Astrocyte of the hippocampus (primary cell): ENCODE results near the gene CACNG5.

ENCODE experiments used
- DNase-seq: peaks from one replicate; pipeline ENCODE4 v3.0.0; 2011; ENCODE audit warnings: low read depth, low spot score

CACNG5 gene

DNA sequence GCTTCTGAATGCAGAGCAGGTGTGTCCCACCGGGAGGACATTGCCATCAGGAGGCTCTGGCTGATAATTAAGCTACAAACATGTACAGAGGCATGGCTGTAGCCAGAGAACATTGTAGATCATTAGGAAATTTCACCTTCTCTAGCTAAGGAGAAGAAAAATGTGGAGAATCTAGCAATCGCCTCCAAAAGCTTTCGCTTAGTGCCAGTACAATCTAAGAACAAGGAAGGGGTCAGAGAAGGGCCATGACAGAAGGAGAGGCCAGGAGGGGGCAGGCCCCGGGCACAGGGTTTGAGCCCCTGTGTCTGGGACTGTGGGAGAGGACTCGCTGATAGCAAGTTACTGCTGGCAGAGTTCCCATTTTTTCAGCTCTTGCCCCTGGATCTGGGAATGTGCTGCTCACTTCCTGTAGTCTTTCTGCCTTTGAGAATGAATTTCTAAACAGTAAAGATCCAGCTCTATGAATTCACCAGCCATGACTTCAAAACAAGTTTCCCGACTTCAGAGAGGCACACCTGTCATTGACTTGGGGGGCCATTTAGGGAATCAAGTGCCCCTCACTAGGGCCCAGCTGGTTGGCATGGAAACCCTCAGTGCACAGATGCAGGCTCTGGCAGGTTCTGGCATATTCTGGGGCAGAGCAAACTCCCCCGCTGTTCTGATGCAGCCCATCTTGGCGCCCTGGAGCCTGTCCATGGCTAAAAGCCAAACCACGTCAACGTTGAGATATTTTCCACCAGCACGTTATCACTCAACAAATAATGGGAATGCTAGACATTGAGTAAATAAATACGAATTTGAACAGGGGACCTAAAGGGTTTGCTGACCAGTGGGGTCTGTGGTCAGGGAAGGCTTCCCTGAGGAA, 70.1 kb downstream of the CACNG5 start:
- DNase-seq: peak; percentile 91

DNA sequence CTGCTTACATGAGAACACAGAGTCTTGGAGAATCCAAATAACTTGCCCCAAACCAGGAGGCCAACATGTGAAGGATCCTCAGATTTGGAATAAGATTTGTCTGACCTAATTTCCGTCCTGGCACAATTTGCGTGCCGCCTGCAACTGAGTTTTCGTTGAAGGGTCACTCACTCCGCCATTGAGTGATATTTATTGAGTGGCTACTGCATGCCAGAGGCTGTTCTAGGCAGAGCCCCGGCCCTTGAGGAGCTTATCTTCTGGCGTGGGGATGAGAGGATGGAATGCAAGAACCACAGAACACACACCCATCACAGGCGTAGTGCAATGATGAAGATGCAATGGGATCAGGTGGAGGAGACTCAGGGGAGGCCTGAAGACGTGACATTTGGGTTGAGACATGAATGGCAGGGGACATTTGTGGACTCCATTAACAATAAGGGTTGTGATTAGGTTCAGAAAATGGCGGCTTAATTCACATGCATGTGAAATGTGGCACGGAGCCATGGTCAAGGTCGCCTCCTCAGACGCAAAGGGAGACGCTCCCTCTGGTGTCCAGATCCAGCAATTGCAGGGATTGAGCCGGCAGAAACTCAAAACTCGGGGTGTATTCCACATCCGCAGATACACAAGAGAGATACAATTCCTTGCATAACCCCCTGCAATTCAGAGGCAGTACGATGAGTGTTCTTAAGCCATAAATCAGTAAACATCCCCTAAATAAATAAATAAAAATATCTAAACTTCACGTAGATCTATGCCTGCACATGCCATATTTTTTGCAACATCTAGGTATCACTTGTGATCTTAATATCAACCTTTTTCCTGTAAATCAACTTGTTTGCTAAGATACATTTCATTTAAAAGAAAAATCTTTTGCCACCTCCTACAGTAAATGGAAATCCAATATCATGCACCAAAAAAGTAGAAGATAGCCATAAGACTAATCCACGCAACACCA, 71.7 kb downstream of the CACNG5 start:
- peak; percentile 92 for DNase-seq

DNA sequence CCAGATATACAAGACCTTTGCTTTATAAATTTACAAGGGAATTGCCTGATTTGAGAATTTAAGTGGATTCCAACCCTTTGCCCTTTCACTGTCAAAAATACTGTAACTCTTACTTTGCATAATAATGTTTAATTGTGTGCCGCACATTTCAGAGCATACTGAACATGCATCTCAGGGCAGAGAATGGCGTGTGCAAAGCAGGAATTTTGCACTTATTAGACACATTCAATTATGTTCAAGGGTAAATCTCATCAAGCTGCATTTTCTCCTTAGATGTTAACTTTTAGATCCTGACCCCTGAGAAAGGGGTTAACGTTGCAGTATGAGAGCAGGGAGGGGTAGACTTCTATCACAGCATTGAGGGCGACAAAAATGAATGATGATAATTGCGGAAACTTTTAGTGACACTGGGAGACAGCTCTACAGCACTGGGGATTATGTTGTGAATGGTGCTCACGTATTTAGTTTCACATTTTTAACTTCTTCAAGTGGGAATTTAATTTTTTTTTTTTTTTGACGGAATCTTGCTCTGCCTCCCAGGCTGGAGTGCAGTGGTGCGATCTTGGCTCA, 75.0 kb downstream of the CACNG5 start:
- DNase-seq: no peak

DNA sequence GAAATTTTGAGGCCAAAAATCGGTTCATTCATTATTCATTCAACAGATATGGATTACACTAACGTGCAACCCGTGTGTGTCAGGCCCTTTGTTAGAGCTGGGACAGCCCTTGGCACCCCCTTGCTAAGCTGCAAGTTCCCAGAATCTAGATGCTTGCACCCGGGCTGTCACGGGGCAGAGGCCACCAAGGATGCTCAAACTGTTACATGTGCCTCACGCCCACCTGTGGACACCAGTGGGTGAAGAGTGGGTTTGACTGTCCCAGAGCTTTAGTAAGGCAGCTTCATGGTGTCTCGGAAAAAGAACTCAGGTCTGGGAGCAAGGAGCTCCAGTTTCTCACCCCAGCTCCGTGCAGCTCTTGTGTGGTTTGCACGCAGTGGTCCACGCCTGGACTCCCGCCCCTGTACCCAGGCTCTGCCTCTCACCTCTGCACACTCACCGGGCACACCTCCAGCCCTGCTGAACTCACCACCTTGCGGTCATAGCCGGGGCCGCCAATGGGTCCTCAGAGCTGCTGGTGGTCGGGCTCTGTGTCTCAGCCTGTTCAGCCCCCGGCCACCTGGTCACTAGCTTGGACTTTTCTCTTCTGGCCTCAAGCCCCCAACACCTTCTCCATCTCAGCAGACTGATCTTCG, 75.9 kb downstream of the CACNG5 start:
- DNase-seq: no peak

DNA sequence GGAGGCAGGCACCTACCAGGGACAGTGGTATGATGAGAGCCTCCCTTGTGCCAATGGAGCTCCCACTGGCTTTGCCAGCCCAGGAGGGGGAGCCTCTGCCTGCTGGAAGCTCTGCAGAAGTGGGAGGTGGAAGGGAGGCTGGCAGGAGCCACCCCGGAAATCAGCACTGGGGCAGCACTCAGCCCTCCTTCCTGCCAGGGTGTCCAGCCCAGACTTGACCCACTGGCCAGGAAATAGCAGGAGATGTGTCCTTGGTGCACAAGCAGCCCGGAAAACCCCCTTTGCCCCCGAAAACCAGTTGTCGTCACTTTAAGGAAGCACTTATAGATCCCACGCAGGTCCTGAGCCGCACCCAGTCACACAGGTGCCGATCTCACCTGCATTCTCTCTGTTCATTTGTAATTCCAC, 80.3 kb downstream of the CACNG5 start:
- peak; percentile 43 for DNase-seq

DNA sequence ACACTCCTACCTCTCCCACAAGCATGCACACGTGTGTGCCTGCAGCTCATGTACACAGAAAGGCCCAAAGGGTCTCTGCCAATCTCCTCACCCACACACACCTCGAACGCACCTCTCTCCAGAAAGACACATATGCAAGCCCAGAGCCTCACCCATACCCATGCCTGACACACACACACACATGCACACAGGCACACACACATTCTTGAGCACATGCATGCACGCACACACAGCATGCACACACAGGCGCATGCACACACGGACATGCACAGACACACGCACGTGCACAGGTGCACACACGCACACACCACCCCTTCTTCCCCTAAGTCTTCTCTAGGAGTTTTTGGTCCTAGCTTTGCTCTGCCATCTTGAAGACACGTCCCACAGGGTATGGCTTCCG, 80.9 kb downstream of the CACNG5 start:
- DNase-seq: no peak

DNA sequence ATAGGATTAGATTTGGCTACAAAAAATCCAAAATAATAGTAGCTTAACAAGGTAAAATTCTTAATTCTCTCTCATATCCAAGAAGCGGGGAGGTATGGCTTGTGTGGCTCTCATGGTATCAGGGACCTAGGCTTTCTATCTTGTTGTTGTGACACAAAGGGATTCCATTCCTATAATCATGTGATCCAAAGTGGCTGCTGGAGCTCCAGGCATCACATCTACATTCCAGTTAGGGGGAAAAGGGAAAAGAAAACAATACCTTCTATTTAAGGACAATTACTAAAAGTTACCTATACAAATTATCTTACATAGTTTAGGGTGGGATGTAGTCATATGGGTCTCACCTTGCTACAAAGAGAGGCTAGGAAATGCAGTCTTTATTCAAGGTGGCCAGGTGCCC, 82.0 kb downstream of the CACNG5 start:
- no peak for DNase-seq

DNA sequence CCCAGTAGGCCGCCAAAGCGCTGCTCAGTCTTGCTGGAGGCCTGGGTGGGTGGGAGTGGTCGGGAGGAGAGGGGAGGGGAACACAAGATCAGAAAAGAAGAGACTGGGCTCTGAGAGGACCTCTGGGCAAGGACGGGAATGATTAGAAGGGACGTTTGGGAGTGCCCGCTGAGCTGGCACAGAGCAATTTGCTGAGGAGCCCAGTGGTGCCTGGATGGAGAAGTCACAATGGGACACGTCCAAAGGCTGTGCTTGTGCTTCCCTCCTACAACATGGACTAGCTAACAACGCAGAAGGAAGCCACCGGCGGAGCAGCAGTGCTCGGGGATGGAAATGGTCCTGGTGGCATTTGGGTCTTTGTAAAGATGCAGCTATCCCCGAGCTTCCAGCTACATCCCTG, 84.0 kb downstream of the CACNG5 start:
- no peak for DNase-seq

DNA sequence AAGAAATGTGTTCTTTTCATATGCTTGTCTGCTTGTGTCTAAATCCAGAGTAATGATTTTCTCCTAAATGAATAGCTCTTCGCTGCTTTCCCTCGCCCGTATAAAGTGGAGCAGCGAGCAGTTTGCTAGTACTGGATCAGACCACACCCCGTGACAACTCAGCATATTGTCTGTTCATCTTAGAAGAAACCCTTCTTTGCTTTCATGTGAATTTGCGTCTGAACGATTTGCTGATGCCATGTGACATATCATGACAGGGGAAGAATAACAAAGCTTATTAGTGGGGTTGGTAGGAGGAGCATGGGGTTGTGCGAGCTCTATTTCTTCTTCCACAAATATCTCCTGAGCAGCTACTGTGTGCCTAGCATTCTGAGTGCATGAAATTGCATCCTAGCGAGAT, 85.5 kb downstream of the CACNG5 start:
- no peak for DNase-seq

DNA sequence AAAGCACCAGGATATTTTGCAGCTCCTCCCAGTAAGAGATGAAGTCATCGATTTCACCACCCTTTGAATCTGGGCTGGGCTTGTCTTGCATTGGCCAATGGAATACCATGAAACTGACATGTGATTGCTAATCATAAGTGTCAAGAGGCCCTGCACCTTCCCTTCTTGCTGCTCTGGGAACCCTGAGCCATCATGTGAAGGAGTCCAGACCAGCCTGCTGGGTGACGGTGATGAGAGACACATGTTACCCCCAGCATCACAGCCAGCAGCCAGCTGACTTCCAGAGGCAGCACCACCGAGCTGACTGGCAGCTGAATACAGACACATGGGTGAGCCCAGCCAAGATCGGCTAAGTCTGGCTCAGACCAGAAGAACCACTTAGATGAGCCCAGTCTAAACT, 86.0 kb downstream of the CACNG5 start:
- DNase-seq: no peak

DNA sequence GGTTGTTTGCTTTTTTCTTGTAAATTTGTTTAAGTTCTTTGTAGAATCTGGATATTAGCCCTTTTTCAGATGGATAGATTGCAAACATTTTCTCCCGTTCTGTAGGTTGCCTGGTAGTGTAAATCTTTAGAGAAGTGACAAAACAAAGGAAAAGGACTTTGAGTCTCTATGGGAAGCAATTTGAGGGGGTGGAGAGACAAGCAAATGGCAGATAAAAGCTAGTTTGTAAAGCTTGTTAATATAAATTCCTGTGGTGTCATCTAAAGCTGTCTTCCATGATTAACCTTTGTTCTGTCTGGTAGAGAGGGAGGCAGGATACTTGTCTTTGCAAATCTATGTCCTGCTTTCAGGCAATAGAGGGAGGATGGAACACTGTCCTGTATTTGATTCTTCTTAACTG, 89.0 kb downstream of the CACNG5 start:
- DNase-seq: no peak

DNA sequence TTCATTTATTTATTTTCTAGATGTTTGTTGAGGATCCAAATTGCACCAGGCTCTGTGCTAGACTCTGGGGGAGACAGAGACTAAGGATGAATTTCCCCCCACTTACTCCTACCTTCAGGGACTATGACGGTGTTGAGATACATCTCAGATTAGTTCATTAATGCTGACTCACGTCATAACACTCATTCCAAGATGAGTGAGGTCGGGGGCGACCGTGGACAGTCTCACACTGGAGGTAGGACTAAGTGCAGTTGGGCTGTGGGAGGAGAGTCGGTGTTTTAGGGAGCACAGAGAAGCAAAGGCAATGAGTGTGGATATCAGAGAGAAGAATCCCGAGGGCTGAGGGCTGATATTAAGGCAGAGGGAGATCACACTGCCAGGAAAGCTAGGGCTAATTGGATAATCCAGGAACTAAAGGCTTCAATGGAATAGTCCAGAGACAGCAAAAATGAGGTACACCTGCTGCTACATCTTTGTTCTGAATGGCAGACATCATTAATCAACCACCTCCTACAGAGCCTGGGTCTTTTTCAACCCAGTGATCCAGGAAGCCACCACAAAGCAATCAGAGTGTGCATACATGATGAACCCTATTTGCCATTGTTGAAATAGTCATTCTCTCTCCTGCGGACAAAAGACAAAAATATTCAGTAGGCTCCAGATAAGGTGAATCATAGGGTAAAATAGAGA, 91.0 kb downstream of the CACNG5 start:
- DNase-seq: no peak

DNA sequence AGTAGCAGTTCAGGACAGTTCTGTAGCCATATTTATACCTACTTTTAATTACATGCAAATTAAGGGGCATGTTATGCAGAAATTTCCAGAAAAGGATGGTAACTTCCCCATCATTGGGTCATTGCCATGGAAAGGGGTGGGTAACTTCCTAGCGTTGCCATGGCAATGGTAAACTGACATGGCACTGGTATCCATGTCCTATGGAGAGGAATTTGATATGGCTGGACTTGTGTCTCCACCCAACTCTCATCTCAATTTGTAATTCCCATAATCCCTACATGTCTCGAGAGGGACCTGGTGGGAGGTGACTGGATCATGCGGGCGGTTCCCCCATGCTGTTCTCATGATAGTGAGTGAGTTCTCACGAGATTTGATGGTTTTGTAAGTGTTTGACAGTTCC, 94.0 kb downstream of the CACNG5 start:
- DNase-seq: no peak

DNA sequence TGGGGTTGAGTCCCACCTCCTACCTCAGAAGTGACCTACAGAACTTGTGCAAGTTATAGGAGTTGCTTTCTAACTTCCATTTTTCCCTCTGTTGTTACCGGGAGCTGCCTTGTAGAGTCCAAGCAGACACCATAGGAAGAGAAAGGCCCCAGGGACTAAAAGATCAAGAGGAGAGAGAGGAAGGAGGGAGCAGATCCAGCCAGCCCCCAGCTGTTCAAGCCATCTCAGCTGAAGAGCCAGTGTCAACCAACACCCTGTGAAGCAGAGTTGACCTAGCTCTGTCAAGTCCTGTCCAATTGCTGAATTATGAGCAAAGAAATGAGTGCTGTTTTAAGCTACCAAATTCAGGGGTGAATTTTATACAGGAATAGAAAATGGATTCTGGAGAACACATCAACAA, 94.7 kb downstream of the CACNG5 start:
- no peak for DNase-seq

DNA sequence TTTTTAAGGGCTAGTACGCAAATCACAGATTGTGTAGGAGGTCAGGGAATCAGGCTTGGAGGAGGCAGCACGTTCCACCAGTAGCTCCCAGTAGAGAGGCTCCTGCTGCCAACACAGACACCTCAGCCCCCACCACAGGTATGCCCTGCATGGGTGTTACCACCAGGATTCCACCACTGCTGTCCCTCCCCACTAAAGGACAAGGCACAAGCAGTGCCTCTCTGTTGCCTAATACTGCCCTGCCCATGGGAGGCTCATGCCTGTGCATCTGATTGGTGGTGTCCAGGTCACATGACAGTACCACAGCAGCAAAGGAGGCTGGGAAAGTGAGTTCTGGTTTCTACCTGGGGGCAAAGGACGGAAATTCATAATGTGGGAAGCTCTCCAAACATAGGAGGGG, 96.0 kb downstream of the CACNG5 start:
- no peak for DNase-seq

DNA sequence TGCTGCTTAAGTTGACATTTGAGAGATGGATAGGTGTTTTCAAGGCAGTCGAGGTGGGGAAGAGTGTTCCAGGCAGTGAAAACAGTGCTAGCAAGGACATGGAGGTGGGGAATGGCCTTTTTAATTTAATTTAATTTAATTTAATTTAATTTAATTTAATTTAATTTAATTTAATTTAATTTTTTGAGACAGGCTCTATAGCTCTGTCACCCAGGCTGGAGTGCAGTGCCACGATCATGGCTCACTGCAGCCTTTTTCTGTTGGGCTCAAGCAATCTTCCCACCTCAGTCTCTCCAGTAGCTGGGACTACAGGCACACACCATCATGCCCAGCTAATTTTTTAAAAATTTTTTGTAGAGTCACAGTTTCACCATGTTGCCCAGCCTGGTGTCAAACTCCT, 97.4 kb downstream of the CACNG5 start:
- no peak for DNase-seq

DNA sequence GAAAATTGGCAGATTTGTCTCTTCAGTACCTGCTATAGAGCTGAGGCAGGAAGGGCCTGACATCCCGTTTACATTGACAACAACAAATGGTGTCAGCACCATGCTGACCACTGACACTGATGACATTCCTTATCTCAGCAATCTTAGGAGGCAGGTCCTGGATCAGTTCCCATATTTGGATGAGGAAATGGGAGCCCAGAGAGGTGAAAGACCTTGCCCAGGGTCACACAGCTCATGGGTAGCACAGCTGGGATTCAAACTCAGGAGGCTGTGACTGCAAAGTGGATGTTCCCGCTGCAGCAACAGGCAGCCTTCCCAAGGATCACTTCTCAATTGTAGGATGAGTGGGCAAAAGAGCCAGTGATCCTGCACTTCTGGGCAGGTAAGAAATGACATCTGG, 99.1 kb downstream of the CACNG5 start:
- DNase-seq: no peak
